ENCODE data around the gene SERPINB6. TPM values are rescaled to one million over a fixed set of nuclear protein-coding genes. Genes with fewer than 3 reads are reported as not detected.

Gene SERPINB6
- total RNA-seq, 1 donor from 2014 or later: 93.8 TPM

DNA sequence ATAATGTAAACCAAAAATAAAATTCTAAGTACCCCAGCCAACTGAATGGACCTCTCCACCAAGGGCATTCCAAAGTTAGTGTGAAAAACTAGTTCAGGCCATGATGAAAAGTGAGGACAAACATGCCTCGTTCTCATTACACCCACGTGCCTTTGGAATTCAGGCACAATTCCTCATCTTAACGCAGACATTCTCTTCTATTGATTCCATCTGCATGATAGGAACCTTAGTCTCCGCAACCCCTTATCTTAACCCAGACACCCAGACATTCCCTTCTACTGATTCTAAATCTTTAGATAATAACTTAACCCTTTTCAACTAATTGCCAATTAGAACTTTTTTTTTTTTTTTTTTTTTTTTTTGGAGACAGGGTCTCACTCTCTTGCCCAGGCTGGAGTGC, 7.6 kb upstream of the SERPINB6 start:
- intact Hi-C loops (cut with DNase I): no loop called here
- no peak for DNase-seq (ENCODE audit: extremely low spot score in 2 of 2)
- H3K27ac ChIP-seq: peak overlapping the region; percentile 53
- no peak for TF ChIP-seq POLR2A (IDR thresholded peaks at IDR 0.05)
- no peak for TF ChIP-seq POLR2AphosphoS5 (IDR thresholded peaks at IDR 0.05; ENCODE audit: insufficient read depth in 1 of 2, low read depth in 1 of 2)
- no peak for TF ChIP-seq CTCF (IDR thresholded peaks at IDR 0.05)
- no peaks in the 10 kb centered on the region for H3K9me3 ChIP-seq
- H3K36me3 ChIP-seq: no peaks in the 10 kb centered on the region
- H3K27me3 ChIP-seq: no peaks in the 10 kb centered on the region
- no peak overlapping the region for H3K4me3 ChIP-seq
- H3K4me1 ChIP-seq: peaks cover 32% of the 10 kb centered on the region

DNA sequence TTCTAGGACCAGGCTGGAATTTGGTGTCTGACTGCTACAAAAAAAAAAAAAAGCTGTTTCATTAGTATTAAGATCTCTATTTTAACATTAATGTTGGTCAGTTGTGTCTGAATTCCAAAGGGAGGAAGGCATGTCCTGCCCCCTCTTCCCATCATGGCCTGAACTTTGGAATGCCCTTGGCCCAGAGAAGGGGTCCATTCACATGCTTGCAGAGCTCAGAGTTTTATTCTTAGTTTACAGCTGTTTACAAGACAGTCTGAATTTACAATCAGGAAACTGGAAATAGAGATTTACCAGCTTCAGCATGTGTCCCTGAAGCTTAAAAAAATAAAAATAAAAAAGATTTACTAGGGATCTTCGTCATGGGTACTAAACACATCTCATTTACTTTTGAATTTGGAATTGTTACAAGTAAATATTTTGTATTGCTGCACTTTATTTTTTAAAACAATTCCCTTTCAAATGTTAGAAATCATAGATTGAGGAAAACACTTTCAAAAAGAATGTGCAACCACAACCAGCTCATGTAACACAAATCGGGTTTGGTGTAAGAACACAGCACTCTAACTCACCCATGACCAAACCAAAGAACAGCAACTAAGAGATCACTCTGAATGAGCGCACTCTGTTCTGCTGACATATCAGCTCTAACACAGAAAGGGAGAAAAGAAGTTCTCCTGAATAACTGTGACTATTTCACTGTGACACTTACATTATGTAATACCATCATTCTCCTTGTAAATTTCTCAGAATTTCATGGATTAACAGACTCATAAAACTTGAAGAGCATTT, 6.6 kb upstream of the SERPINB6 start:
- Histone ChIP-seq H3K36me3 (no peaks in the 10 kb centered on the region), H3K27me3 (no peaks in the 10 kb centered on the region), H3K27ac (peak overlapping the region; percentile 53), H3K4me1 (peaks cover 30% of the 10 kb centered on the region), H3K9me3 (no peaks in the 10 kb centered on the region), H3K4me3 (no peak overlapping the region)
- intact Hi-C loops (cut with DNase I): no loop called here
- TF ChIP-seq POLR2A (IDR thresholded peaks at IDR 0.05) (no peak), CTCF (IDR thresholded peaks at IDR 0.05) (no peak), POLR2AphosphoS5 (IDR thresholded peaks at IDR 0.05; ENCODE audit: insufficient read depth in 1 of 2, low read depth in 1 of 2) (peak in 1 of 2 donors; percentile 15)
- no peak for DNase-seq (ENCODE audit: extremely low spot score in 2 of 2)

DNA sequence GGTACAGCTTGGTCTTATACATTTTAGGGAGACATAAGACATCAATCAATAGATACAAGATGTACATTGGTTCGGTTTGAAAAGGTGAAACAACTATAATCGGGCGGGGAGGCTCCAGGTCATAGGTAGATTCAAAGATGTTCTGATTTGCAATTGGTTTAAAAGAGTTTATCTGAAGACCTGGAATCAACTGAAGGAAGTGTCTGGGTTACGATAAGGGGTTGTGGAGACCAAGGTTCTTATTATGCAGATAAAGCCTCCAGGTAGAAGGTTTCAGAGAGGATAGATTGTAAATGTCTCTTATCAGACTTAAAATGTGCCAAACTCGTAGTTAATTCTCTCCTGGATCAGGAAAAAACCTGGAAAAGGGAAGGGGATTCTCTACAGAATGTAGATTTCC, 5.9 kb upstream of the SERPINB6 start:
- TF ChIP-seq CTCF (IDR thresholded peaks at IDR 0.05): no peak
- TF ChIP-seq POLR2A (IDR thresholded peaks at IDR 0.05): no peak
- no peak for TF ChIP-seq POLR2AphosphoS5 (IDR thresholded peaks at IDR 0.05; ENCODE audit: insufficient read depth in 1 of 2, low read depth in 1 of 2)
- Histone ChIP-seq H3K9me3 (no peaks in the 10 kb centered on the region), H3K4me3 (no peak overlapping the region), H3K27ac (peak overlapping the region; percentile 53), H3K27me3 (no peaks in the 10 kb centered on the region), H3K4me1 (peaks cover 23% of the 10 kb centered on the region), H3K36me3 (no peaks in the 10 kb centered on the region)
- no peak for DNase-seq (ENCODE audit: extremely low spot score in 2 of 2)
- intact Hi-C loops (cut with DNase I): no loop called here

DNA sequence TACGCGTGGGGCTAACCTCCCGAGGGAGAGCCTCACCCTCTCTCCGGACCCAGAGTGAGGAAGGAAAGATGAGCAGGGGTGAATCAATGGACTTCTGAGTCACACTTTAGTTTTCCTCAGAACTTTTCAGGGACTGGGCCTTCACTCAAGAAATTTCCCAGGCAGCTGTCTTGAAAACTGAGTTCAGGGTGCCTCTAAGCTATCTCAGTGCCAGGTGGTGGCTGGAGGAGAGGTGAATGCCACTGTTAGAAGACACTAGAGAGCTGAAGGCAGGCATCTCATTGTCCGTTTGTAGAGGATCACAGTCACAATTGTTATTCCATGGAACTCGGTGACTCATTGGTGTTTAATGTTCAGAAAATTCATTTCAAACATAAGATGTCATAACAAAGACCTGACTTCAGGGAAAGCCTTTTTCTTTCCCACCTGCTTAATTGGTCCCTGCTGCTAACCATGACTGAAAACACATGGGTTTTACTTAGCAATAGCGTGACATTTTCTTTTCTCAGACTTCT, 5.3 kb upstream of the SERPINB6 start:
- no peaks in the 10 kb centered on the region for H3K27me3 ChIP-seq
- no peaks in the 10 kb centered on the region for H3K9me3 ChIP-seq
- no peak for DNase-seq (ENCODE audit: extremely low spot score in 2 of 2)
- TF ChIP-seq POLR2AphosphoS5 (IDR thresholded peaks at IDR 0.05; ENCODE audit: insufficient read depth in 1 of 2, low read depth in 1 of 2) (no peak), CTCF (IDR thresholded peaks at IDR 0.05) (no peak), POLR2A (IDR thresholded peaks at IDR 0.05) (no peak)
- peak overlapping the region; percentile 53 for H3K27ac ChIP-seq
- no peak overlapping the region for H3K4me3 ChIP-seq
- peaks cover 19% of the 10 kb centered on the region for H3K4me1 ChIP-seq
- no peaks in the 10 kb centered on the region for H3K36me3 ChIP-seq
- intact Hi-C loops (cut with DNase I): no loop called here

DNA sequence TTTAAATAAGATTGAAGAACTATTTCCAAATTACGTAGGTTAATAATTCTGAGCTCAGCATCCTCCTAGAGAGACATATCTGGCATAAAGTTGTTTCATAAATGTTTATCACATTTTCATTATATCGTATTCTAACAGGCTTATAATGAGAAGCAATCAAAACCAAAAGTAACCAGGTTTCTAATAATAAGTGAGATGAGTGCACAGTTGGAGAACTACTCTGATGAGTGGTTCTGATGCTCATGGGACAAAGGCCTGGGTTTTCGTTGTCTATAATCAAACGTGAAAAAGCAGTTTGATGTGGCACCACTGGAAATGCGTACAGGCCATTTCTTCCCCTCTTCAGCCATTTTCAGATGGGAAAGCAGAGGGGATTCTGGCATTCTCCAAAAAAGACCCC, 4.7 kb upstream of the SERPINB6 start:
- Histone ChIP-seq H3K9me3 (no peaks in the 10 kb centered on the region), H3K4me1 (peaks cover 19% of the 10 kb centered on the region), H3K4me3 (no peak overlapping the region), H3K27ac (peak overlapping the region; percentile 53), H3K27me3 (no peaks in the 10 kb centered on the region), H3K36me3 (no peaks in the 10 kb centered on the region)
- intact Hi-C loops (cut with DNase I): no loop called here
- no peak for DNase-seq (ENCODE audit: extremely low spot score in 2 of 2)
- TF ChIP-seq POLR2A (IDR thresholded peaks at IDR 0.05): no peak
- no peak for TF ChIP-seq POLR2AphosphoS5 (IDR thresholded peaks at IDR 0.05; ENCODE audit: insufficient read depth in 1 of 2, low read depth in 1 of 2)
- TF ChIP-seq CTCF (IDR thresholded peaks at IDR 0.05): no peak
